ENCODE data around the gene PSMG4.

DNA sequence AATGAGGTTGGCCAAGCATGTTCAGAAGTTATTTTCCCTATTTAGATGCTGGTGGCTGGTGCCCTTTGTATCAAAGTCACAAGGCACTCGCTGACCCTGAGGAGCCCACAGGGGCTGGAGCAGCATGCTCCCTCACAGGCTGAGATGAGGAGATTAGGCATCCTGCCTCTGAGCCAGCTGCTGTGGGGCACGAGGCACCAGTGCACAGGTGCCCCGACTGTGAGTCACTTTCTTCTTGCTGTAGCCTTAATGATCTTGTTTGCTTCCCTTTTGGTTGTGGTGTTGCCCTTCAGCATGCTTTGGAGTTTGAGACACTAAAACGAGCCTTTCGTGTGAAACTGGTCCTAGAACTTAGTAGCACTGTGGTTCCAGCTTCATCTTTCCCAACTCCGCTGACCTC, 4.3 kb downstream of the PSMG4 start:
- TF ChIP-seq, protein P1, sequence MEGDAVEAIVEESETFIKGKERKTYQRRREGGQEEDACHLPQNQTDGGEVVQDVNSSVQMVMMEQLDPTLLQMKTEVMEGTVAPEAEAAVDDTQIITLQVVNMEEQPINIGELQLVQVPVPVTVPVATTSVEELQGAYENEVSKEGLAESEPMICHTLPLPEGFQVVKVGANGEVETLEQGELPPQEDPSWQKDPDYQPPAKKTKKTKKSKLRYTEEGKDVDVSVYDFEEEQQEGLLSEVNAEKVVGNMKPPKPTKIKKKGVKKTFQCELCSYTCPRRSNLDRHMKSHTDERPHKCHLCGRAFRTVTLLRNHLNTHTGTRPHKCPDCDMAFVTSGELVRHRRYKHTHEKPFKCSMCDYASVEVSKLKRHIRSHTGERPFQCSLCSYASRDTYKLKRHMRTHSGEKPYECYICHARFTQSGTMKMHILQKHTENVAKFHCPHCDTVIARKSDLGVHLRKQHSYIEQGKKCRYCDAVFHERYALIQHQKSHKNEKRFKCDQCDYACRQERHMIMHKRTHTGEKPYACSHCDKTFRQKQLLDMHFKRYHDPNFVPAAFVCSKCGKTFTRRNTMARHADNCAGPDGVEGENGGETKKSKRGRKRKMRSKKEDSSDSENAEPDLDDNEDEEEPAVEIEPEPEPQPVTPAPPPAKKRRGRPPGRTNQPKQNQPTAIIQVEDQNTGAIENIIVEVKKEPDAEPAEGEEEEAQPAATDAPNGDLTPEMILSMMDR (IDR thresholded peaks at IDR 0.05; ENCODE audit: low read depth, low read length), result no peak
- TF ChIP-seq POLR2A (IDR thresholded peaks at IDR 0.05; ENCODE audit: extremely low read depth, insufficient read length) (no peak), MYC (IDR thresholded peaks at IDR 0.05; ENCODE audit: low read depth, low read length) (no peak)

Data from NB4 (cell line).